A549 (cell line): ENCODE results near the gene ZNF750.

ENCODE experiments used
- BHLHE40 ChIP-seq: IDR thresholded peaks from 2 replicates; pipeline ENCODE4 v1.6.1; 2012; ENCODE audit warnings: low read depth, low read length, inconsistent platforms
- CBX8 ChIP-seq: fragments of 200-600 bp; sonication (generic); IDR thresholded peaks from 2 replicates; pipeline ENCODE4 v1.6.1; 2016
- CEBPB ChIP-seq, 2 experiments: fragments of >200 bp in 1 of 2; sonication (Bioruptor Twin) in 1 of 2; formaldehyde crosslinking in 1 of 2; IDR thresholded peaks; 2 replicates each; pipeline ENCODE4 v1.6.1; 2012 to 2016
- CTCF ChIP-seq: fragments of >200 bp; sonication (Bioruptor Twin); formaldehyde crosslinking; IDR thresholded peaks from 3 replicates; pipeline ENCODE4 v1.5.1; 2016
- ELK1 ChIP-seq: fragments of 150-350 bp; IDR thresholded peaks from 2 replicates; pipeline ENCODE4 v1.6.1; 2014; ENCODE audit warnings: low read depth, mild to moderate bottlenecking, low read length
- FOSL2 ChIP-seq, 2 experiments: fragments of 450-650 bp in 1 of 2; fragments of >200 bp in 1 of 2; sonication (Bioruptor Twin) in 1 of 2; formaldehyde crosslinking; IDR thresholded peaks; 2 replicates each; pipeline versions ENCODE4 v1.5.0 to v1.6.1; 2016 to 2020; ENCODE audit warnings: mild to moderate bottlenecking in 1 of 2, moderate library complexity in 1 of 2
- GATA3 ChIP-seq: IDR thresholded peaks from 2 replicates; pipeline ENCODE4 v1.6.1; 2012; ENCODE audit warnings: borderline replicate concordance
- HMGXB4 ChIP-seq: fragments of 250-450 bp; sonication (Bioruptor Pico); IDR thresholded peaks from 2 replicates; pipeline ENCODE4 v1.5.0; 2021; ENCODE audit warnings: mild to moderate bottlenecking, moderate library complexity, borderline replicate concordance
- KDM1A ChIP-seq: fragments of 200-600 bp; sonication (generic); IDR thresholded peaks from 2 replicates; pipeline ENCODE4 v1.6.1; 2016; ENCODE audit warnings: low read depth, mild to moderate bottlenecking
- MAZ ChIP-seq: fragments of 150-350 bp; IDR thresholded peaks from 2 replicates; pipeline ENCODE4 v1.6.1; 2014; ENCODE audit warnings: antibody characterized with exemption, low read depth, low read length, borderline replicate concordance
- POLR2A ChIP-seq: IDR thresholded peaks from 2 replicates; pipeline ENCODE4 v1.6.1; 2012; ENCODE audit warnings: mild to moderate bottlenecking, low read length
- REST ChIP-seq: fragments of 200-600 bp; sonication (generic); IDR thresholded peaks from 2 replicates; pipeline ENCODE4 v1.6.1; 2016; ENCODE audit warnings: antibody characterized with exemption, mild to moderate bottlenecking, moderate library complexity
- USF2 ChIP-seq: fragments of 450-650 bp; IDR thresholded peaks from 2 replicates; pipeline ENCODE4 v1.6.1; 2014; ENCODE audit warnings: antibody characterized with exemption

GRCh38 chr17:82862191-82862590 lies 22.4 kb upstream of the ZNF750 start:
- TF ChIP-seq GATA3 (no peak), HMGXB4 (no peak), MAZ (no peak), CTCF (no peak), CEBPB (IDR thresholded peaks at IDR 0.05) (no peak), ELK1 (no peak), POLR2A (no peak), KDM1A (no peak), FOSL2 (IDR thresholded peaks at IDR 0.05) (no peak), FOSL2 (CRISPR knock-in tag; IDR thresholded peaks at IDR 0.05) (no peak), CBX8 (no peak), BHLHE40 (no peak), REST (no peak), USF2 (no peak)
